ENCODE results near the gene CDK3. TPM values are rescaled to one million over a fixed set of nuclear protein-coding genes. Genes with fewer than 3 reads are reported as not detected.

The CDK3 gene
- total and polyA plus RNA-seq, 4 donors = 1.5 to 6.3 (median 2.6) TPM

GRCh38 chr17:75991396-75991795 is 9.3 kb upstream of the CDK3 start:
- H3K27me3 ChIP-seq (ENCODE audit: control insufficient read depth in 4 of 4, insufficient read depth in 4 of 4, low read length in 3 of 4) = no peaks in the 10 kb centered on the region
- H3K4me3 ChIP-seq (ENCODE audit: low read depth in 1 of 3, low read length in 3 of 3) = no peak overlapping the region
- no peak overlapping the region for H3K27ac ChIP-seq (ENCODE audit: low read depth in 1 of 2, low read length in 2 of 2)
- 97% methylated on average over 9 of the region's 9 CpGs for WGBS
- DNase-seq (ENCODE audit: low spot score) = no peak
- no peak overlapping the region for H3K9ac ChIP-seq (ENCODE audit: low read depth in 1 of 2, low read length in 2 of 2)
- H3K36me3 ChIP-seq (ENCODE audit: control insufficient read depth in 4 of 4, insufficient read depth in 3 of 4, low read depth in 1 of 4, low read length in 3 of 4) = peaks cover 0 to 6% (median 4%) of the 10 kb centered on the region in 4 donors
- TF ChIP-seq JUND (IDR thresholded peaks at IDR 0.05) (no peak), ZBTB33 (IDR thresholded peaks at IDR 0.05) (no peak), REST (IDR thresholded peaks at IDR 0.05) (no peak), NR2F2 (IDR thresholded peaks at IDR 0.05) (no peak), SP1 (IDR thresholded peaks at IDR 0.05) (no peak), HNF4A (conservative IDR thresholded peaks at IDR 0.05) (no peak), ATF3 (IDR thresholded peaks at IDR 0.05) (no peak), YY1 (IDR thresholded peaks at IDR 0.05) (no peak), MAX (IDR thresholded peaks at IDR 0.05) (no peak), TAF1 (conservative IDR thresholded peaks at IDR 0.05) (no peak), HNF4G (IDR thresholded peaks at IDR 0.05) (no peak), RXRA (IDR thresholded peaks at IDR 0.05) (no peak), FOXA2 (IDR thresholded peaks at IDR 0.05) (no peak), FOXA1 (IDR thresholded peaks at IDR 0.05) (no peak)
- peaks cover 4 to 18% (median 13%) of the 10 kb centered on the region in 4 donors for H3K4me1 ChIP-seq (ENCODE audit: control insufficient read depth in 4 of 4, insufficient read depth in 4 of 4, low read length in 3 of 4)
- no peaks in the 10 kb centered on the region for H3K9me3 ChIP-seq (ENCODE audit: control insufficient read depth in 4 of 4, low read length in 3 of 4)

GRCh38 chr17:75994802-75995370 is 5.8 kb upstream of the CDK3 start:
- Histone ChIP-seq H3K9me3 (ENCODE audit: control insufficient read depth in 4 of 4, low read length in 3 of 4) (no peaks in the 10 kb centered on the region), H3K36me3 (ENCODE audit: control insufficient read depth in 4 of 4, insufficient read depth in 3 of 4, low read depth in 1 of 4, low read length in 3 of 4) (peaks cover 0 to 5% (median 3%) of the 10 kb centered on the region in 4 donors), H3K4me3 (ENCODE audit: low read depth in 1 of 3, low read length in 3 of 3) (no peak overlapping the region), H3K9ac (ENCODE audit: low read depth in 1 of 2, low read length in 2 of 2) (peak overlapping the region in 1 of 2 donors; percentile 18), H3K4me1 (ENCODE audit: control insufficient read depth in 4 of 4, insufficient read depth in 4 of 4, low read length in 3 of 4) (peaks cover 13 to 50% (median 39%) of the 10 kb centered on the region in 4 donors), H3K27ac (ENCODE audit: low read depth in 1 of 2, low read length in 2 of 2) (peak overlapping the region; percentile 88 to 93), H3K27me3 (ENCODE audit: control insufficient read depth in 4 of 4, insufficient read depth in 4 of 4, low read length in 3 of 4) (no peaks in the 10 kb centered on the region)
- 77% methylated on average over 5 of the region's 5 CpGs for WGBS
- DNase-seq (ENCODE audit: low spot score) = no peak
- TF ChIP-seq HNF4A (conservative IDR thresholded peaks at IDR 0.05) (no peak), ATF3 (IDR thresholded peaks at IDR 0.05) (no peak), EGR1 (IDR thresholded peaks at IDR 0.05; ENCODE audit: low read depth in 2 of 2) (no peak), JUND (IDR thresholded peaks at IDR 0.05) (no peak), FOXA2 (IDR thresholded peaks at IDR 0.05) (no peak), RAD21 (IDR thresholded peaks at IDR 0.05) (no peak), REST (IDR thresholded peaks at IDR 0.05) (no peak), FOXA1 (IDR thresholded peaks at IDR 0.05) (no peak), TAF1 (conservative IDR thresholded peaks at IDR 0.05) (no peak), GABPA (IDR thresholded peaks at IDR 0.05 in 1 of 2, conservative IDR thresholded peaks at IDR 0.05 in 1 of 2) (no peak)
